OCI-LY7 (cell line): Measurements from ENCODE around the gene FOS. TPM values are rescaled to one million over a fixed set of nuclear protein-coding genes. Genes with fewer than 3 reads are reported as not detected.

ENCODE experiments used
- BruUV-seq: library from RNA; stranded (reverse); fragments of 400-500 nt; replicated peaks from 2 replicates; lab custom pipeline; 2021; lab: Mats Ljungman, UMichigan
- CTCF ChIA-PET: fragments of 300-600 bp; sonication (Branson Sonifier 250); formaldehyde crosslinking; loops from one replicate; lab custom pipeline; 2022; ENCODE audit warnings: antibody characterized with exemption; ENCODE audit not compliant: unreplicated experiment; lab: Charles Lee
- POLR2A ChIA-PET: fragments of 300-600 bp; sonication (Branson Sonifier 250); formaldehyde crosslinking; loops from one replicate; lab custom pipeline; 2022; ENCODE audit warnings: antibody characterized with exemption; lab: Charles Lee
- DNase-seq: peaks from one replicate; pipeline ENCODE4 v3.0.0-alpha.2; 2015; ENCODE audit warnings: low spot score
- H2AFZ ChIP-seq: fragments of 200-600 bp; sonication (generic), shearing (Covaris generic); 2 replicates; pipeline ENCODE4 v1.6.1; 2014; ENCODE audit warnings: mild to moderate bottlenecking, antibody characterized with exemption, low read length, moderate library complexity
- H3K27ac ChIP-seq: fragments of 200-600 bp; sonication (generic); 2 replicates; pipeline ENCODE4 v1.5.1; 2014; ENCODE audit warnings: mixed run types, low read depth, mild to moderate bottlenecking, moderate library complexity, low read length, inconsistent platforms; ENCODE audit not compliant: poor library complexity, severe bottlenecking
- H3K36me3 ChIP-seq: fragments of 200-600 bp; sonication (generic); 2 replicates; pipeline ENCODE4 v1.6.1; 2014; ENCODE audit warnings: mild to moderate bottlenecking, antibody characterized with exemption, low read length, moderate library complexity, mixed read lengths; ENCODE audit not compliant: insufficient read depth
- H3K4me1 ChIP-seq: fragments of 200-600 bp; sonication (generic); 2 replicates; pipeline ENCODE4 v1.5.1; 2014; ENCODE audit warnings: mild to moderate bottlenecking, low read length; ENCODE audit not compliant: insufficient read depth, poor library complexity, severe bottlenecking
- H3K4me2 ChIP-seq: fragments of 200-600 bp; sonication (generic); 2 replicates; pipeline ENCODE4 v1.6.1; 2014; ENCODE audit warnings: mild to moderate bottlenecking, low read length
- H3K4me3 ChIP-seq: fragments of 200-600 bp; sonication (generic); 2 replicates; pipeline ENCODE4 v1.5.1; 2014; ENCODE audit warnings: mild to moderate bottlenecking, low read depth, low read length; ENCODE audit not compliant: poor library complexity, severe bottlenecking
- H3K79me2 ChIP-seq: fragments of 200-600 bp; sonication (generic); 2 replicates; pipeline ENCODE4 v1.6.1; 2016; ENCODE audit warnings: low read depth, mild to moderate bottlenecking, low read length, moderate library complexity, mixed read lengths; ENCODE audit not compliant: insufficient read depth
- H3K9me2 ChIP-seq: fragments of 200-600 bp; sonication (generic); 2 replicates; pipeline ENCODE4 v1.6.1; 2016; ENCODE audit warnings: mild to moderate bottlenecking, low read length, mixed read lengths; ENCODE audit not compliant: insufficient read depth
- H3K9me3 ChIP-seq: fragments of 200-600 bp; sonication (generic); 2 replicates; pipeline ENCODE4 v1.6.1; 2014; ENCODE audit warnings: mild to moderate bottlenecking, mixed run types, low read length, mixed read lengths
- H4K20me1 ChIP-seq: fragments of 200-600 bp; sonication (generic); 2 replicates; pipeline ENCODE4 v1.6.1; 2014; ENCODE audit warnings: mild to moderate bottlenecking, antibody characterized with exemption, low read length, moderate library complexity, mixed read lengths; ENCODE audit not compliant: insufficient read depth
- EZH2phosphoT487 ChIP-seq: fragments of 200-600 bp; sonication (generic); IDR thresholded peaks from 2 replicates; pipeline ENCODE4 v1.6.1; 2018; ENCODE audit warnings: low read depth, borderline replicate concordance, mild to moderate bottlenecking, mixed run types, antibody characterized with exemption, low read length, moderate library complexity, mixed read lengths
- intact Hi-C: fragments of 100-400 bp; cut with micrococcal nuclease; formaldehyde crosslinking; loops from one replicate; pipeline ENCODE4 v1.10.0; 2022; ENCODE audit not compliant: unreplicated experiment
- total RNA-seq, 2 experiments: library from RNA; depleted of rRNA in 1 of 2; stranded (reverse); fragments of >200 nt in 1 of 2; shearing (Covaris generic) in 1 of 2; gene quantifications; 2 replicates each; pipeline ENCODE4 v1.2.3, GENCODE V29; 2014 to 2022
- TF ChIP-seq, protein P1 (sequence below): fragments of 200-600 bp; sonication (generic); conservative IDR thresholded peaks from 2 replicates; pipeline ENCODE4 v1.5.1; 2014; ENCODE audit warnings: mild to moderate bottlenecking, antibody characterized with exemption, low read length, moderate library complexity, mixed read lengths

The FOS gene
- total RNA-seq, 2 experiments from 2014 or later: 3.3 to 16.9 TPM

DNA sequence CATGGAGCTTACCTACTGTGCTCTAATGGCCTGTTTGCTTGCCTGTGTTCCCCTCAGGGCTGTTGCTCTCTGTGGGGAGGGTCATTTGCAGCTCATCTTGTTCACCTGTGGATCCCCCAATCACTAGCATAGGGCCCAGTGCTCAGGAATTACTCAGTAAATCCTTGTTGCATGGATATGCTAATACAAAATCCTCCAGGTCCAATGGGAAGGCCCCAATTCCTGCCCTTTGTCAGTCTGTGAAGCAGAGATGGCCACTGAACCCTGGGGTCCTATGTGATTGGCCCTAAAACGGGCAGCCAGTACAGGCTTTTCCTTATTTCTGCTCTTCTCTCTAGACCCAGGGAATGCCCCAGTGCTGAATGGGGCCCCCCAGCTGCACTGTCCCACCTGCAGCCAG is 44.1 kb downstream of the FOS start:
- no peaks in the 10 kb centered on the region for H3K36me3 ChIP-seq
- no peak overlapping the region for H3K4me2 ChIP-seq
- H3K9me3 ChIP-seq: no peaks in the 10 kb centered on the region
- intact Hi-C loops: no loop called here
- no peaks in the 10 kb centered on the region for H3K4me1 ChIP-seq
- no peak for DNase-seq
- no peaks in the 10 kb centered on the region for H4K20me1 ChIP-seq
- H2AFZ ChIP-seq: no peak overlapping the region
- TF ChIP-seq EZH2phosphoT487: no peak
- TF ChIP-seq, protein P1, sequence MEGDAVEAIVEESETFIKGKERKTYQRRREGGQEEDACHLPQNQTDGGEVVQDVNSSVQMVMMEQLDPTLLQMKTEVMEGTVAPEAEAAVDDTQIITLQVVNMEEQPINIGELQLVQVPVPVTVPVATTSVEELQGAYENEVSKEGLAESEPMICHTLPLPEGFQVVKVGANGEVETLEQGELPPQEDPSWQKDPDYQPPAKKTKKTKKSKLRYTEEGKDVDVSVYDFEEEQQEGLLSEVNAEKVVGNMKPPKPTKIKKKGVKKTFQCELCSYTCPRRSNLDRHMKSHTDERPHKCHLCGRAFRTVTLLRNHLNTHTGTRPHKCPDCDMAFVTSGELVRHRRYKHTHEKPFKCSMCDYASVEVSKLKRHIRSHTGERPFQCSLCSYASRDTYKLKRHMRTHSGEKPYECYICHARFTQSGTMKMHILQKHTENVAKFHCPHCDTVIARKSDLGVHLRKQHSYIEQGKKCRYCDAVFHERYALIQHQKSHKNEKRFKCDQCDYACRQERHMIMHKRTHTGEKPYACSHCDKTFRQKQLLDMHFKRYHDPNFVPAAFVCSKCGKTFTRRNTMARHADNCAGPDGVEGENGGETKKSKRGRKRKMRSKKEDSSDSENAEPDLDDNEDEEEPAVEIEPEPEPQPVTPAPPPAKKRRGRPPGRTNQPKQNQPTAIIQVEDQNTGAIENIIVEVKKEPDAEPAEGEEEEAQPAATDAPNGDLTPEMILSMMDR: no peak
- no TSS peak for BruUV-seq
- CTCF ChIA-PET: interaction anchor here (0.5 kb wide), 1 partner anchor 165 kb away, joined by 4 read pairs; no protein-coding TSS in a partner anchor
- H3K79me2 ChIP-seq: no peaks in the 10 kb centered on the region
- POLR2A ChIA-PET: interaction anchor here (0.9 to 1.7 kb wide), 2 partner anchors 20 to 164 kb away, joined by 3 to 4 read pairs; no protein-coding TSS in a partner anchor
- no peaks in the 10 kb centered on the region for H3K9me2 ChIP-seq
- H3K4me3 ChIP-seq: no peak overlapping the region
- no peak overlapping the region for H3K27ac ChIP-seq

DNA sequence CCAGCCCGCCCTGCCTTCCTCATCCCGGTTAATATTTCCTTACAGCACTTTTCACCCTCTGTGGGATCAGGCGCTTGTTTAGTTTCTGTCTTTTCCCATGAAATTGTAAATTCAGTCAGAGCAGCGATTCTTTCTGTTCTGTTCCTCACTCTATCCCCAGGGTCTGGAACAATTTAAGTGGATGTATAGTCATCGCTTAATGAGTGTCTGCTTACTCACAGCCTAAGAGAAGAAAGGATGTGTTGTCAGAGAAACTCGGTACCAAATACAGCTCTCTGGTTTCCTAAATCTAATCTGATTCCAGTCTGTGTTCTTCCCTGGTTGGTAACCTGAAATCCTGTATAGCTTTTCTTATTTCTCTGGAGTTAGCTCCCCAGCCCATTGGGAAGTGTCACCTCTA is 44.9 kb downstream of the FOS start:
- Histone ChIP-seq H3K4me3 (no peak overlapping the region), H3K9me3 (no peaks in the 10 kb centered on the region), H3K4me1 (no peaks in the 10 kb centered on the region), H4K20me1 (no peaks in the 10 kb centered on the region), H3K36me3 (no peaks in the 10 kb centered on the region), H3K79me2 (no peaks in the 10 kb centered on the region), H3K27ac (no peak overlapping the region), H3K9me2 (no peaks in the 10 kb centered on the region), H3K4me2 (no peak overlapping the region), H2AFZ (no peak overlapping the region)
- ChIA-PET POLR2A (interaction anchor here (0.5 kb wide), 1 partner anchor 273 kb away, joined by 4 read pairs; no protein-coding TSS in a partner anchor), CTCF (no interaction called here)
- no TSS peak for BruUV-seq
- DNase-seq: no peak
- TF ChIP-seq, protein P1: no peak
- TF ChIP-seq EZH2phosphoT487: no peak
- intact Hi-C loops: no loop called here

DNA sequence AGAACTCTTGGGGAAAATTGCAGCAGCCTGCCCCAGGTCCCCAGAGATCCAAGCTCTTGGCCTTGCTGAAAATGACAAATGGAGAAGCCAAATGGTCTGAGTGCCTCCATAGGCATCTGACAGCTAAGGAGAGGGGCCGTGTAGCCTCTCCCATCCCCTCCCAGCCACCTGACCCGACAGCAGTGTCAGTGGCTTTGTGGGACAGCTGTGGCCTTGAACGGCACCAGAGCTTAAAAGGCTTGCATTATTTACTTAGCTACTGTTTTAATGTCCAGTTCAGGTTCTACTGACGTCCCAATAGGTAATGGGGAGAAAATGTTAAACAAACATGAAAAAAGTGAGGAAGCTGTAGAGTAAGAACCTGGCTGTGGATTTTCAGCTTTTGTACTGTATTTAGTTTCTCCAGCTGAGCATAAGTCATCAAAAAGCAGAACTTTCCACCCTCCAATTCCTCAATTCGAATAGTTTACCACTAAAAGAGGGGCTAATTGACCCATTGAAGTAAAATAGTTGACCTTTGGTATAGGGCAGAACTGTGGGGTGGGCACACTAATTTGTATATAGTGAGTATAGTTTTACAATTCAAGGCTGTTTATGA is 50.0 kb downstream of the FOS start:
- no peaks in the 10 kb centered on the region for H3K36me3 ChIP-seq
- no peak for DNase-seq
- no peak overlapping the region for H3K27ac ChIP-seq
- H3K9me3 ChIP-seq: no peaks in the 10 kb centered on the region
- no peaks in the 10 kb centered on the region for H3K4me1 ChIP-seq
- no peaks in the 10 kb centered on the region for H3K9me2 ChIP-seq
- no peaks in the 10 kb centered on the region for H3K79me2 ChIP-seq
- no TSS peak for BruUV-seq
- intact Hi-C loops: no loop called here
- H3K4me2 ChIP-seq: no peak overlapping the region
- ChIA-PET CTCF (interaction anchor here (0.7 kb wide), 1 partner anchor 35 kb away, joined by 3 read pairs; no protein-coding TSS in a partner anchor), POLR2A (interaction anchor here (1.2 to 1.4 kb wide), 3 partner anchors 13 to 60 kb away, joined by 3 to 4 read pairs (median 4); no protein-coding TSS in a partner anchor)
- no peaks in the 10 kb centered on the region for H4K20me1 ChIP-seq
- TF ChIP-seq, protein P1: no peak
- TF ChIP-seq EZH2phosphoT487: no peak
- no peak overlapping the region for H3K4me3 ChIP-seq
- H2AFZ ChIP-seq: no peak overlapping the region
